Mammary epithelial cell (primary cell): ENCODE measurements around the gene FSD1.

Experiments
- CTCF ChIP-seq, 2 donors: IDR thresholded peaks in 1 of 2; conservative IDR thresholded peaks in 1 of 2; 2 replicates each; pipeline ENCODE4 v1.5.1; 2011 to 2012; ENCODE audit warnings: inconsistent platforms in 2 of 2, low read length in 2 of 2, mild to moderate bottlenecking in 2 of 2, control low read depth in 1 of 2, low read depth in 1 of 2; ENCODE audit not compliant: insufficient read depth in 1 of 2; ENCODE audit errors: extremely low read depth in 1 of 2
- EZH2 ChIP-seq: IDR thresholded peaks from 2 replicates; pipeline ENCODE4 v1.6.1; 2012; ENCODE audit warnings: low read length, inconsistent platforms, borderline replicate concordance

- TF ChIP-seq CTCF (conservative IDR thresholded peaks at IDR 0.05 in 1 of 2, IDR thresholded peaks at IDR 0.05 in 1 of 2; ENCODE audit: extremely low read depth in 1 of 2, insufficient read depth in 1 of 2, low read depth in 1 of 2, low read length in 2 of 2) = no peak
- TF ChIP-seq EZH2 = no peak
These were observed 46.2 kb upstream of the FSD1 start for GRCh38 chr19:4258181-4258580.
